ENCODE data around the gene FAM169A. TPM values are rescaled to one million over a fixed set of nuclear protein-coding genes. Genes with fewer than 3 reads are reported as not detected.

FAM169A gene
- total and polyA plus RNA-seq, 2 donors (not counting 3 experiments of a cell fraction or from before 2014, with no cell fraction given): 0.06 to 0.62 TPM

- FAIRE-seq: no peak
- H3K27me3 ChIP-seq (ENCODE audit: control insufficient read depth in 2 of 2, insufficient read depth in 2 of 2, low read length in 2 of 2): no peaks in the 10 kb centered on the region
- BruUV-seq (replicated peaks): no TSS peak
- intact Hi-C loops (cut with micrococcal nuclease) (no loop called here), dilution Hi-C loops (cut with MboI; ENCODE audit: extremely low pct_ligation_motif_present, low sequenced_read_pairs) (no loop called here)
- no peaks in the 10 kb centered on the region for H3K4me1 ChIP-seq (ENCODE audit: control insufficient read depth, extremely low read depth, insufficient read depth, low read length)
- H4K20me1 ChIP-seq (replicated peaks; ENCODE audit: control insufficient read depth, extremely low read depth, insufficient read depth, low read length): no peaks in the 10 kb centered on the region
- POLR2A ChIA-PET: no interaction called here
- no peaks in the 10 kb centered on the region for H3K9me3 ChIP-seq (replicated peaks; ENCODE audit: control insufficient read depth, insufficient read depth, low read length)
- TF ChIP-seq POLR2AphosphoS5 (IDR thresholded peaks at IDR 0.05; ENCODE audit: insufficient read depth, low read depth, low read length): no peak
- TF ChIP-seq CTCF (IDR thresholded peaks at IDR 0.05; ENCODE audit: extremely low read depth in 1 of 2, insufficient read depth in 1 of 2, low read depth in 1 of 2, low read length in 2 of 2): no peak
- no peak for TF ChIP-seq JUN (IDR thresholded peaks at IDR 0.05; ENCODE audit: borderline replicate concordance, insufficient read depth, insufficient read length, low read depth)
- no peak for TF ChIP-seq POLR2A (IDR thresholded peaks at IDR 0.05; ENCODE audit: low read depth, low read length)
- no peak for TF ChIP-seq EZH2 (IDR thresholded peaks at IDR 0.05; ENCODE audit: borderline replicate concordance, low read depth, low read length, severe bottlenecking)
- TF ChIP-seq MAX (IDR thresholded peaks at IDR 0.05; ENCODE audit: insufficient read depth, insufficient read length): no peak
- TF ChIP-seq FOS (IDR thresholded peaks at IDR 0.05; ENCODE audit: borderline replicate concordance, insufficient read depth, low read length): no peak
- TF ChIP-seq GATA2 (IDR thresholded peaks at IDR 0.05; ENCODE audit: insufficient read depth, insufficient read length, low read depth, low read length): no peak
- no peak for TF ChIP-seq MYC (IDR thresholded peaks at IDR 0.05; ENCODE audit: low read depth, low read length)
- H3K79me2 ChIP-seq (ENCODE audit: control insufficient read depth, insufficient read depth, low read length): no peaks in the 10 kb centered on the region
- no peaks in the 10 kb centered on the region for H3K36me3 ChIP-seq (ENCODE audit: control insufficient read depth in 2 of 2, extremely low read depth in 1 of 2, insufficient read depth in 2 of 2, low read length in 2 of 2)
- no peak overlapping the region for H2AFZ ChIP-seq (ENCODE audit: low read depth, low read length)
- no peak for DNase-seq (ENCODE audit: low read depth, low spot score)
- H3K4me2 ChIP-seq (ENCODE audit: insufficient read depth, low read length): no peak overlapping the region
- CTCF ChIA-PET: interaction anchor here (1.9 kb wide), 1 partner anchor 16 kb away, joined by 4 read pairs; no protein-coding TSS in a partner anchor
- H3K27ac ChIP-seq (ENCODE audit: insufficient read depth, low read depth, low read length): no peak overlapping the region
- H3K9me1 ChIP-seq (replicated peaks; ENCODE audit: control insufficient read depth, extremely low read depth, insufficient read depth, low read length): no peaks in the 10 kb centered on the region
- no peak overlapping the region for H3K4me3 ChIP-seq (replicated peaks in 1 of 3; ENCODE audit: insufficient read depth in 1 of 3, low read depth in 1 of 3, low read length in 3 of 3)
- H3K9ac ChIP-seq (replicated peaks; ENCODE audit: extremely low read depth, insufficient read depth, low read length): no peak overlapping the region
Observed at GRCh38 chr5:74850030-74850429, 16.2 kb downstream of the FAM169A start.
